ENCODE data around the gene SLC15A1. TPM values are rescaled to one million over a fixed set of nuclear protein-coding genes. Genes with fewer than 3 reads are reported as not detected.
A peak's percentile ranks its signal among the peaks of the same experiment; 100 is the strongest.

SLC15A1 gene
- 0.50 TPM for polyA plus RNA-seq (2013, experiment 1 of 2)
- 1.0 TPM for polyA plus RNA-seq (2013, experiment 2 of 2)

GRCh38 chr13:98752467-98753290, at the start of gene SLC15A1:
SLC15A1 (minus strand) TSS chr13:98752672; CDS start chr13:98752598, 74 bp downstream.
- Histone ChIP-seq H3K9ac (ENCODE audit: low read depth, low read length) (no peak within 1 kb of the TSS), H3K4me3 (ENCODE audit: low read length) (peak within 1 kb of the TSS; percentile 55), H3K27me3 (ENCODE audit: insufficient read depth, low read length) (peaks cover 28% of the 10 kb centered on the region), H3K9me3 (ENCODE audit: insufficient read depth, low read depth, low read length) (peaks cover 4% of the 10 kb centered on the region; the same call in 1 of the 2 replicates), H3K27ac (ENCODE audit: low read depth, low read length) (no peak within 1 kb of the TSS), H3K4me1 (ENCODE audit: insufficient read depth, low read length) (no peaks in the 10 kb centered on the region), H3K36me3 (ENCODE audit: insufficient read depth, low read length) (no peaks in the 10 kb centered on the region)
- WGBS, result 10% methylated on average over 59 of the region's 59 CpGs

DNA sequence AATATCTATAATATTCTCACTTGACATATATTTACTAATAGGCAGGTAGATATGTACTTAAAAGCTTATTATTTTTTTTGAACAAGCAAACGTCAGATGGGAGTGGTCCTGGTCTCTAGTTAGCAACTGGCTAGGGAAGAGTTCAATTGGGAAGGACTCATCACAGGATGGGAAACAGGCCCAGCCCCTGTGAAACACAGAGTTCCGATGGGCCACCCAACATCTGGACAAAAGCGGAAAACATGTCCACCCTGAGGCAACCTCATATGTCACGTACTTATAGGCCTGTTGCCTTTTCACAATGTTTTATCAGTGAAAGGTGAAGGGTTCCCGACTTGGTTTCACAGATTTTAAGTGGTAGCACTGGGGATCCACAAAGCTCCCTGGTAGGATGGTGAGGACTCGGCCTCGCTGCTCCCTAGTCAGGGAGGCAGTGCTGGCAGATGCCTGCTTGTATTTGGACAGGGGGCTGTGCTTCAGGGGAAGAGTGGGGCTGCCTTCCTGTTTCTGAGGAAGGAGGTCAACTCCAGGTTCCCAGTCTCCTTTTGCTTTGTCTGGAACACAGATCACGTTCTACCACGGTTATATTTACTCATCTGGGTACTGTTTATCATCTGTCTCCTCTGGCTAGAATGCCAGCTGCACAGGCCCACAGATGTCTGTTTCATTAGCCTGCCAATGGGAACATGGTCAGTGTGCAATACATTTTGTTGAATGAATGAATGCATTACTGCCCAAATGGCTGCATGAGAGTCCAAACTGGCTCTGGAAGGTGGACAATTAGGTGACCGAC, 49.4 kb upstream of the SLC15A1 start:
- Histone ChIP-seq H3K27ac (ENCODE audit: low read depth, low read length) (no peak overlapping the region), H3K9ac (ENCODE audit: low read depth, low read length) (no peak overlapping the region), H3K4me3 (ENCODE audit: low read length) (no peak overlapping the region), H3K36me3 (ENCODE audit: insufficient read depth, low read length) (no peaks in the 10 kb centered on the region), H3K4me1 (ENCODE audit: insufficient read depth, low read length) (peaks cover under 1% of the 10 kb centered on the region; the same call in 1 of the 2 replicates), H3K9me3 (ENCODE audit: insufficient read depth, low read depth, low read length) (no peaks in the 10 kb centered on the region), H3K27me3 (ENCODE audit: insufficient read depth, low read length) (no peaks in the 10 kb centered on the region)
- WGBS, result 95% methylated on average over 10 of the region's 10 CpGs

DNA sequence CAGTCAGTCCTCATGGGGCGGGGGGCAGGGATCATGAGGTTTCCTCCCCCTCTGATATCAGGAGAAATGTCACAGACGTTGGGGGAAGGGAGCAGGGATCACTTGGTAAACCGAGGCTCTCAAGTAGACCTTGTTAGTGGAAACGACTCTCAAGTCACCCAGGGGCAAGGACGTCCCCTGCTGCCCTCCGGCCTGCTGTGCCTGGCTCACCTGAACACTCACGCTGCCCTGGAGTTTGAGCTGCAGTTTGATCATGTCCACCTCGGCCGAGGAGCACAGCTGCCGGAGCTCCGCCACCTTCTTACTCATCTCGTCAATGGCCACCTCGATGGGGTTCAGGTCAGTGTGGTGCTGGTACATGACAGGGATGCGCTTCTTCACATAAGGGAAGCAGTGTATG, 47.6 kb upstream of the SLC15A1 start:
- no peaks in the 10 kb centered on the region for H3K9me3 ChIP-seq (ENCODE audit: insufficient read depth, low read depth, low read length)
- no peak overlapping the region for H3K4me3 ChIP-seq (ENCODE audit: low read length)
- H3K27ac ChIP-seq (ENCODE audit: low read depth, low read length), result no peak overlapping the region
- H3K9ac ChIP-seq (ENCODE audit: low read depth, low read length), result no peak overlapping the region
- no peaks in the 10 kb centered on the region for H3K36me3 ChIP-seq (ENCODE audit: insufficient read depth, low read length)
- no peaks in the 10 kb centered on the region for H3K27me3 ChIP-seq (ENCODE audit: insufficient read depth, low read length)
- H3K4me1 ChIP-seq (ENCODE audit: insufficient read depth, low read length), result no peaks in the 10 kb centered on the region
- 92% methylated on average over 14 of the region's 14 CpGs for WGBS

GRCh38 chr13:98798849-98799645, 46.6 kb upstream of the SLC15A1 start:
- H3K9ac ChIP-seq (ENCODE audit: low read depth, low read length), result no peak overlapping the region
- 89% methylated on average over 2 of the region's 5 CpGs for WGBS
- H3K4me3 ChIP-seq (ENCODE audit: low read length), result no peak overlapping the region
- no peaks in the 10 kb centered on the region for H3K36me3 ChIP-seq (ENCODE audit: insufficient read depth, low read length)
- no peaks in the 10 kb centered on the region for H3K27me3 ChIP-seq (ENCODE audit: insufficient read depth, low read length)
- no peaks in the 10 kb centered on the region for H3K4me1 ChIP-seq (ENCODE audit: insufficient read depth, low read length)
- no peak overlapping the region for H3K27ac ChIP-seq (ENCODE audit: low read depth, low read length)
- H3K9me3 ChIP-seq (ENCODE audit: insufficient read depth, low read depth, low read length), result no peaks in the 10 kb centered on the region

DNA sequence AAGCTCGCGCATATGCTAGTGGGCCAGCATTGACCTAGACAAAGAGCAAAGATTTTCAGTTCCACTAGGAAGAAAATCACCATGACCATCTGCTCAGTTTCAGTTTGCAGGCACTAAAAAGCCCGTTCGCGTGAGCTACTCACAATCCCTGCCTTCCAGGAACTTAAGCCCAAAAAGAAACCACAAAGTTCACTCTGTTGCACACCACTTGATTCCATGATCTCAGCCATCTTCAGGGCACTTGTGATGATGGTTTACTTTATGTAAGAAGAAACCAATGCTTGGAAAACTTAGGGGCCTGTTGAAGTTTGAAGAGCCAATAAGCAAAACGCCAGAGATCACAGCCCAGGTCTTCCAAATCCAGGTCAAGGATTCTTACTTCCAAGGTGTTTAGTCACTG, 45.0 kb upstream of the SLC15A1 start:
- H3K9me3 ChIP-seq (ENCODE audit: insufficient read depth, low read depth, low read length), result no peaks in the 10 kb centered on the region
- no peak overlapping the region for H3K4me3 ChIP-seq (ENCODE audit: low read length)
- no peaks in the 10 kb centered on the region for H3K27me3 ChIP-seq (ENCODE audit: insufficient read depth, low read length)
- no peak overlapping the region for H3K27ac ChIP-seq (ENCODE audit: low read depth, low read length)
- H3K9ac ChIP-seq (ENCODE audit: low read depth, low read length), result no peak overlapping the region
- H3K36me3 ChIP-seq (ENCODE audit: insufficient read depth, low read length), result no peaks in the 10 kb centered on the region
- 93% methylated on average over 6 of the region's 6 CpGs for WGBS
- no peaks in the 10 kb centered on the region for H3K4me1 ChIP-seq (ENCODE audit: insufficient read depth, low read length)

DNA sequence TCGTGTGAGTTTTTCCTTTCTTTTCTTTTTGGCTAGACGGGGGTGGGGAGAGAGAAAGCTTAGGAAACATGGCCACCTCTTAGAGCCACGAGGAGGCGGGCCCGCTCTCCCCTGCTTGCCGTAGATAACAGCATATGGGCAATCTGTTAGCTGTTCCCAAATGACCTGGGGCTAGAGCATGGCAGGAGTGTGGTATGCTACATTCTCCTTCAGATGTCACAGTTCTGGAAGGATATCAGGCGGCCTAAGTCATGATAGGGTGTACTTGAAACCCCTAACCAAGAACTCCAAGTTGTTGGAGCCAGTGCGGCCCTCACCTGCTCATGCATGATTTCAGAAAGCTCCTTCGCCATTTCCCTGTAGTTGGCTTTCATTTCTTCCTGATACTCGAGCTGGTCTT, 44.3 kb upstream of the SLC15A1 start:
- H3K27me3 ChIP-seq (ENCODE audit: insufficient read depth, low read length), result no peaks in the 10 kb centered on the region
- H3K36me3 ChIP-seq (ENCODE audit: insufficient read depth, low read length), result no peaks in the 10 kb centered on the region
- 90% methylated on average over 10 of the region's 10 CpGs for WGBS
- H3K4me1 ChIP-seq (ENCODE audit: insufficient read depth, low read length), result no peaks in the 10 kb centered on the region
- no peaks in the 10 kb centered on the region for H3K9me3 ChIP-seq (ENCODE audit: insufficient read depth, low read depth, low read length)
- H3K4me3 ChIP-seq (ENCODE audit: low read length), result no peak overlapping the region
- H3K27ac ChIP-seq (ENCODE audit: low read depth, low read length), result no peak overlapping the region
- no peak overlapping the region for H3K9ac ChIP-seq (ENCODE audit: low read depth, low read length)

DNA sequence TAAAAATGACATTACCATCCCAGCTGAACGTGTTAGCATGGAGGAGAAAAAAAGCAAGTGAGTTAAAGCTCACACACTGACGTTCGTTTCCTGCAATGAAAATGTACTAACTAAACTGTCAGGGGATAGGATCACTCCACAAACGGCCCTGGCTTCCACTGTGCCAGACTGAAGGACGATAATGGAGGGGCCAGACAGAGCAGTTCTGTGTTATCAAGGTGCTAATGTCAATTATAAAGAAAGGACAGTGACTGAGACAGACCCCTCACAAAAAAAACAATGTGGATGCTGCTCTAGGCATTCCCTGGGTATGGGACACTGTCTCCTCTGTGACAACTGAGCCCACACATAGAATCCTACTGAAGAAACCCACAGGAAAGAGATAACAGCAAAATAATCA, 43.7 kb upstream of the SLC15A1 start:
- Histone ChIP-seq H3K4me3 (ENCODE audit: low read length) (no peak overlapping the region), H3K36me3 (ENCODE audit: insufficient read depth, low read length) (no peaks in the 10 kb centered on the region), H3K27me3 (ENCODE audit: insufficient read depth, low read length) (no peaks in the 10 kb centered on the region), H3K9ac (ENCODE audit: low read depth, low read length) (no peak overlapping the region), H3K27ac (ENCODE audit: low read depth, low read length) (no peak overlapping the region), H3K9me3 (ENCODE audit: insufficient read depth, low read depth, low read length) (no peaks in the 10 kb centered on the region), H3K4me1 (ENCODE audit: insufficient read depth, low read length) (no peaks in the 10 kb centered on the region)
- WGBS, result 92% methylated on average over 5 of the region's 5 CpGs

- no peaks in the 10 kb centered on the region for H3K27me3 ChIP-seq (ENCODE audit: insufficient read depth, low read length)
- no peaks in the 10 kb centered on the region for H3K9me3 ChIP-seq (ENCODE audit: insufficient read depth, low read depth, low read length)
- no peak overlapping the region for H3K4me3 ChIP-seq (ENCODE audit: low read length)
- H3K9ac ChIP-seq (ENCODE audit: low read depth, low read length), result no peak overlapping the region
- H3K36me3 ChIP-seq (ENCODE audit: insufficient read depth, low read length), result no peaks in the 10 kb centered on the region
- 95% methylated on average over 6 of the region's 6 CpGs for WGBS
- H3K27ac ChIP-seq (ENCODE audit: low read depth, low read length), result no peak overlapping the region
- no peaks in the 10 kb centered on the region for H3K4me1 ChIP-seq (ENCODE audit: insufficient read depth, low read length)
These were observed 42.7 kb upstream of the SLC15A1 start for GRCh38 chr13:98795220-98795619.

DNA sequence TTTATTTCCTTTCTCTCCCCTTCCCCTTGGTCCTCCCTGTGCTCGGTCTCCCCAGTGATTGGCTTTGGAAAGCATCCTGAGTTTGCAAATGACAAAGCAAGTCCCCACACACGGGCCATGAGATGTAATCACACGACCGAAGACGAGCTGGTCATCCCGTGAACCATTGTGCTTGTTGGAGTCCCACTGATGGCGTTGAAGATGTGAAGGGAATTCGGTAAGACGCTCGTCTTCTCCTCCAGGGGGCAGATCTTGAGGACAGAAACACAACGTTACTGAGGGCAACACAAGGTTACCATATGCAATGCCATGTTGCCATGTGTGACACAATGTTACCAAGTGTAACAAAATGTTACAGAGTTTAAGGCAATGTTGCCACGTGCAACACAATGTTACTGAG, 42.0 kb upstream of the SLC15A1 start:
- no peak overlapping the region for H3K27ac ChIP-seq (ENCODE audit: low read depth, low read length)
- no peak overlapping the region for H3K9ac ChIP-seq (ENCODE audit: low read depth, low read length)
- H3K4me1 ChIP-seq (ENCODE audit: insufficient read depth, low read length), result no peaks in the 10 kb centered on the region
- no peaks in the 10 kb centered on the region for H3K9me3 ChIP-seq (ENCODE audit: insufficient read depth, low read depth, low read length)
- H3K27me3 ChIP-seq (ENCODE audit: insufficient read depth, low read length), result no peaks in the 10 kb centered on the region
- no peaks in the 10 kb centered on the region for H3K36me3 ChIP-seq (ENCODE audit: insufficient read depth, low read length)
- H3K4me3 ChIP-seq (ENCODE audit: low read length), result no peak overlapping the region
- WGBS, result 91% methylated on average over 12 of the region's 12 CpGs

GRCh38 chr13:98792785-98793495, 40.5 kb upstream of the SLC15A1 start:
- Histone ChIP-seq H3K4me3 (ENCODE audit: low read length) (no peak overlapping the region), H3K9ac (ENCODE audit: low read depth, low read length) (no peak overlapping the region), H3K4me1 (ENCODE audit: insufficient read depth, low read length) (no peaks in the 10 kb centered on the region), H3K27me3 (ENCODE audit: insufficient read depth, low read length) (no peaks in the 10 kb centered on the region), H3K9me3 (ENCODE audit: insufficient read depth, low read depth, low read length) (no peaks in the 10 kb centered on the region), H3K36me3 (ENCODE audit: insufficient read depth, low read length) (no peaks in the 10 kb centered on the region), H3K27ac (ENCODE audit: low read depth, low read length) (no peak overlapping the region)
- 93% methylated on average over 11 of the region's 11 CpGs for WGBS

All from HUES64 (cell line).